ENCODE measurements around the gene GGCT.

GGCT gene

DNA sequence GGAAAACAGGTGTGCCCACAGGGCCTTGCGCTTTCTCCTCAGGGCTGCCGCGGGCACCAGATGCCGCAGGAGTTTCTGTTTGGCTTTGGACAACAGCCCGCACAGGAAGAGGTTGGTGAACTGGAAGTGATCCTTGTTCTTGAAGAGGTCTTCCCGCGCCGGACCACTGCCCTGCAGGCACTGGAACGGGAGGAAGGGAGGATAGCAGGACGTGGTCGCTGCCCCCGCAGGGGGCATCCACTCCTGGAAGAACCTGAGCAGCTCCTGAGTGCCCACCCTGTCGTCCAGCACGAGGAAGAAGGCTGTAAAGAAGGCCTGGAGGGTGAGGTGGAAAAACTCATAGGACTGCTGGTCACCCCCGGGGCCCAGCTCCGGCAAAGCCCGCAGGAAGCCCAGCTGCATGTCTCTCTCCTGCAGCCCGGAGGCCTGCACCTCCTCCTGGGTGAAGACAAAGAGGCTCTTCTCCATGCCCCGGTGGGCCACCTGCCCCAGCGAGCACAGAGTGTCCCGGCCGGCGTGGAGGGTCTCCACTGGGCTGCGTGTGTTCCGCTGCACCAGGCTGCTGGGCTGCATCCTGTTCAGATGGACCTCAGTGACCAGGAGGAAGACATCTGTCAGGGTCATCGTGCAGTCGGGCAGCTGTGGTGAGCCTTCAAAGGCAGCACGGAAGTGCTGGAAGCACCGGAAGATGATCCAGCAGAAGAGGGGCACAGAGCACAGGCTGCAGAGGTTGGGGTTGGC is 52.9 kb downstream of the GGCT start:
- peak; percentile 4 for DNase-seq (ENCODE audit: low spot score)
- in situ Hi-C loops (cut with MboI; ENCODE audit: low sequenced_read_pairs, unreplicated experiment) = no loop called here
- TF ChIP-seq, protein P1, sequence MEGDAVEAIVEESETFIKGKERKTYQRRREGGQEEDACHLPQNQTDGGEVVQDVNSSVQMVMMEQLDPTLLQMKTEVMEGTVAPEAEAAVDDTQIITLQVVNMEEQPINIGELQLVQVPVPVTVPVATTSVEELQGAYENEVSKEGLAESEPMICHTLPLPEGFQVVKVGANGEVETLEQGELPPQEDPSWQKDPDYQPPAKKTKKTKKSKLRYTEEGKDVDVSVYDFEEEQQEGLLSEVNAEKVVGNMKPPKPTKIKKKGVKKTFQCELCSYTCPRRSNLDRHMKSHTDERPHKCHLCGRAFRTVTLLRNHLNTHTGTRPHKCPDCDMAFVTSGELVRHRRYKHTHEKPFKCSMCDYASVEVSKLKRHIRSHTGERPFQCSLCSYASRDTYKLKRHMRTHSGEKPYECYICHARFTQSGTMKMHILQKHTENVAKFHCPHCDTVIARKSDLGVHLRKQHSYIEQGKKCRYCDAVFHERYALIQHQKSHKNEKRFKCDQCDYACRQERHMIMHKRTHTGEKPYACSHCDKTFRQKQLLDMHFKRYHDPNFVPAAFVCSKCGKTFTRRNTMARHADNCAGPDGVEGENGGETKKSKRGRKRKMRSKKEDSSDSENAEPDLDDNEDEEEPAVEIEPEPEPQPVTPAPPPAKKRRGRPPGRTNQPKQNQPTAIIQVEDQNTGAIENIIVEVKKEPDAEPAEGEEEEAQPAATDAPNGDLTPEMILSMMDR (IDR thresholded peaks at IDR 0.05; ENCODE audit: borderline replicate concordance, control extremely low read depth, extremely low read depth, insufficient read depth, missing control alignments) = no peak

DNA sequence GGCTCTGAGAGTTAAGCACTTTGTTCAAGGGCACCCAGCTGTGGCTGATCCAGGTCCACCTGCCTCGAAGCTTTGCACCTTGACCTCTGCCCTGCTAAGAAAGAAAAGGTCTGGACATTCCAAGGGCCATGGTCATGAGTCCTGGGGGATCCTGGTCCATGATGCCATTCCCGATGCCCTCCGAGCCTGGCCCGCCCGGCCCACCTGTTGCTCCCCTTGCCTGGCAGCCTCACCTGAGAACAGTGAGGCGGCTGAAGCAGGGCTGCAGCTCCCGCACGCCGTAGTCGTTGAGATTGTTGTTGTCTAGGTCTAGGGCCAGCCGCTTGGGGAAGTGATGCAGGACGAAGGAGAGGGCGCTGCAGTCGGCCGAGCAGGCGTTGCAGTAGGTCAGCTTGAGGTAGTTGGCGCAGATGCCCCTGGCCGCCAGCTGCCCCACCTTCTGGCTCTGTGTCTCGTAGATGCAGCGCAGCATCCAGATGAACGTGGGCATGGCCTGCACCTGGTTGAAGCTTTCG is 53.6 kb downstream of the GGCT start:
- TF ChIP-seq, protein P1 (IDR thresholded peaks at IDR 0.05; ENCODE audit: borderline replicate concordance, control extremely low read depth, extremely low read depth, insufficient read depth, missing control alignments) = no peak
- DNase-seq (ENCODE audit: low spot score) = peak; percentile 6
- in situ Hi-C loops (cut with MboI; ENCODE audit: low sequenced_read_pairs, unreplicated experiment) = no loop called here

DNA sequence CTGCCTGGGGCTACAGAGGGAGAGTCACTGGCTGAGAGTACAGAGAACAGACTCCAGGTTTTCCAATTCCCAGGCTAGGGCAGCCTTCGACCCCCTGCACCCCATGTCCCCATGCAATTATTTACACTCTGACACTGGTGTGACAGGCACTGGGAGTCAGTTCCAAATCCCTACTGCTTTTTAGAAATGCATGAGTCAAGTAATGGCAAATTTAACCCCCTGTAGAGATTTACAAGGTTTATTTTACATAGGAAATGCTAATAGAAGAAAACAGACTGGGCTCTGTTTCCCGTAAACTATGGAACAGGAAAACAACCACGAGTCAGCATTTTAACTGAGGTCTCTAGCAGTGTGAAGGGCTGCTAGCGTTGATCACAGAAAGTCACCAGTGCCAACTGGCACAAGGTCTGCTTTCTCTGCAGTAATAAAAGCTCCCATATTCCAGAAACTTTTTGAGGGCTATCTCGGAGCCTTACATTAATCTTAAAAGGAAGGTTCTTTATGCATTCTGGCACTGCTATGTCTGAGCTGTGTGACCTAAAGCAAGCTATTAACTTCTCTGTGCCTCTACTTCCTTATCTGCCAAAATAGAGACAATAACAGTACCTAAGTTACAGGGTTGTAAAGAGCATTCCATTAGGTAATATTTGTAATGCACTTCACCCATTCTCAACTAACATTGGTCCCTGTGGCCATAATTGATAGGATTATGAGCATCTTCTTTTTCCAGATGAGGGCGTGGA is 54.2 kb downstream of the GGCT start:
- DNase-seq (ENCODE audit: low spot score) = peak; percentile 3
- in situ Hi-C loops (cut with MboI; ENCODE audit: low sequenced_read_pairs, unreplicated experiment) = no loop called here
- TF ChIP-seq, protein P1 (IDR thresholded peaks at IDR 0.05; ENCODE audit: borderline replicate concordance, control extremely low read depth, extremely low read depth, insufficient read depth, missing control alignments) = no peak

DNA sequence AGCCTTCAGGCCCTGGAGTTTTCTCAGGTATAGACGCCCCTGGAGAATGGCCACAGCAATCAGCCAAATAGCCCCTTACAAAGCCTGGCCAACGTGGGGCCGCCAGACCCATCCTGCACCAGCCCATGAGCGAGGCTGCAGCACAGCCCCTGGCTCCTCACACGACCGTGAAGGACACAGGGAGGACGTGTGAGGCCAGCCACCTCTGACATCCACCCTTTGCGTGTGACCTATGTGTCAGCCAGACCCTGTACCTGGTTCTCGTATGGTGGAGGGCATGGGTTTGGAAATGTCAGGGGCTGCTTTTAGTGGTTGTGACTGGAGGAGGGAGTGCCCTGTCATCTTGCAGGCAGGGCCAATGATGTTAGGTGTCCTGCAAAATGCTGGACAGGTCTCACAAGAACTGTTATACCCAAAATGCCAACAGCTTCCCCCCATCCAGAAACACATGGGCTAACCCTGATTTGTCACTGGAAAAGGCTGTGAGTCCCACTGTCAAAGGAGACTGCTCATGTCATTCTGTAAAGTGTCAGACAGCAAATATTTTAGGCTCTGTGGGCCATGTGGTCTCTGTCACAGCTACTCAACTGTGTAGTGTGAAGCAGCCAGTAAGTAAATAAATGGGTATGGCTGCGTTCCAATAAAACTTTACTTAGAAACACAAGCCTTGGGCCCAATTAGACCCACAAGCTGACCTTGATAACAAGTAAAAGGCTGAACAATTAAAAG is 56.0 kb downstream of the GGCT start:
- in situ Hi-C loops (cut with MboI; ENCODE audit: low sequenced_read_pairs, unreplicated experiment) = no loop called here
- TF ChIP-seq, protein P1 (IDR thresholded peaks at IDR 0.05; ENCODE audit: borderline replicate concordance, control extremely low read depth, extremely low read depth, insufficient read depth, missing control alignments) = no peak
- no peak for DNase-seq (ENCODE audit: low spot score)

DNA sequence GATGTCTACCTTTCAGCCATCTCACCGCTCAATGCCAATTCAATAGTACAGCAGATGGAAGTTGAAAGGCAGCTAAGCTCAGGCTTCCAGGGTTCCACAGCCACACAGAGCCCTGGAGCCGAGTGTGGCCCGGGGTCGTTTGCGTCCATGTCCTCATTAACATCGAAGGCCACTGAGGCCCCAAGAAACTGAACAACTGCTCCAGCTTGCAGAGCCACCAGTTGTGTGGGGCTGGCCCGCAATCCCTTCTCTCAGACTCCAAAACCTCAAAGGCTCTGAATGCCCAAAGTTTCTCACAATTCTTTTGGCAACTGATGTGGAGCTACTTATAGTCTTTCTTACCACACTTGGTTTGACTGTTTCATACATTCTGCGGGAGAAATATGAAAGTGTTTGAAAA is 57.2 kb downstream of the GGCT start:
- in situ Hi-C loops (cut with MboI; ENCODE audit: low sequenced_read_pairs, unreplicated experiment) = no loop called here
- TF ChIP-seq, protein P1 (IDR thresholded peaks at IDR 0.05; ENCODE audit: borderline replicate concordance, control extremely low read depth, extremely low read depth, insufficient read depth, missing control alignments) = no peak
- no peak for DNase-seq (ENCODE audit: low spot score)
